ENCODE data around the gene DNAJA3.

Gene DNAJA3

GRCh38 chr16:4380119-4381063 is 45.3 kb upstream of the DNAJA3 start:
- DNase-seq (ENCODE audit: low read depth) = no peak
- no peak for TF ChIP-seq CTCF (IDR thresholded peaks at IDR 0.05; ENCODE audit: control insufficient read depth, extremely low read depth, insufficient read depth)
- H3K4me3 ChIP-seq (ENCODE audit: low read depth, low read length) = no peak overlapping the region

- no peak overlapping the region for H3K4me3 ChIP-seq (ENCODE audit: low read depth, low read length)
- TF ChIP-seq CTCF (IDR thresholded peaks at IDR 0.05; ENCODE audit: control insufficient read depth, extremely low read depth, insufficient read depth) = no peak
- DNase-seq (ENCODE audit: low read depth) = no peak
These were observed 44.4 kb upstream of the DNAJA3 start for GRCh38 chr16:4381072-4381934.

GRCh38 chr16:4381935-4382794 is 43.5 kb upstream of the DNAJA3 start:
- DNase-seq (ENCODE audit: low read depth) = no peak
- no peak overlapping the region for H3K4me3 ChIP-seq (ENCODE audit: low read depth, low read length)
- TF ChIP-seq CTCF (IDR thresholded peaks at IDR 0.05; ENCODE audit: control insufficient read depth, extremely low read depth, insufficient read depth) = no peak

GRCh38 chr16:4382795-4383357 is 42.8 kb upstream of the DNAJA3 start:
- TF ChIP-seq CTCF (IDR thresholded peaks at IDR 0.05; ENCODE audit: control insufficient read depth, extremely low read depth, insufficient read depth) = no peak

GRCh38 chr16:4383591-4384444 is 41.9 kb upstream of the DNAJA3 start:
- no peak for TF ChIP-seq CTCF (IDR thresholded peaks at IDR 0.05; ENCODE audit: control insufficient read depth, extremely low read depth, insufficient read depth)
- H3K4me3 ChIP-seq (ENCODE audit: low read depth, low read length) = no peak overlapping the region
- no peak for DNase-seq (ENCODE audit: low read depth)

More at GRCh38 chr16:4382795-4383357, 42.8 kb upstream of the DNAJA3 start:
- H3K4me3 ChIP-seq (ENCODE audit: low read depth, low read length) = no peak overlapping the region
- no peak for DNase-seq (ENCODE audit: low read depth)

All from LNCaP clone FGC (cell line).